ENCODE measurements around the gene WNT2B.
"Not testable (repeated sequence)": the region's sequence is repeated elsewhere in the genome, so short reads cannot be mapped to it uniquely, and the experiment has no call there.

WNT2B gene

DNA sequence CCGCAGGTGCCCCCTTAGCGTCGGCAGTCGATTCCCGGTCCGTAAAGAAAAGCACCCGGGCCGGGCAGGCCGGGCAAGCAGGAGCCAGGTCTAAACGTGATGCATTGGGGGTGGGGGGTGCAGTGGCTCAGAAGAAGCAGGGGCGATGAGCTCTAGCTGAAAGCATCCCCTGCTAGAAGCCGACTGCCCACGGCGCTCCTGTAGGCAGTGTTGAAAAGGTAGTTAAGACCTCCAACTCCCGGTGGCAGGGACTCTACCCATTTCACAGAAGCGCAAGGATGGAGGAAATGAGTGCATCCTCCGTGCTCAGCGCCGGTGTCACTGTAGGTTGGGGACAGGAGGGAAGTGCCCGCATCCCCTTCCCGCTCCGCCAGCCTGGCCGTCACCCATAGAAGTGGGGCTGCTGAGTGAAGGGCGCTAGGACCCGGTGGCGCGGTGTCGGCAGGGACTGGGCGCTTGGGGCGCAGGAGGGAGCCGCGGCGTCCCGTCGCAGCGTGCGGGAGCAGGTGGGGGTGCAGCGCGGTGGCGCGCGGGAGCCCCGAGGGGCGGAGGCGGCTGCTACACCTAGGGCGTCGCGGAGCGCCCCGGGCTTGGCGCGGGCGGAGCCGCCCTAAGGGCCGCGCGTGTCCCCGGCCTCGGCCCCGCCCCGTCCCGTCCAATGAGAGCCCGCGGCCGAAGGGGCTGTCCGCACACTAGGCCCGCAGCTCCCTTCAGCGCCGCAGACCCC, at the start of gene WNT2B:
Gene WNT2B, plus strand, starts transcription at position 688 of the 727 bp plus-strand sequence. CDS start 298 bp downstream, outside the sequence.
- Histone ChIP-seq H3K27me3 (ENCODE audit: control insufficient read depth, insufficient read depth, low read length) (peaks cover 91% of the 10 kb centered on the region), H3K4me3 (ENCODE audit: low read depth, low read length) (peak within 1 kb of the TSS; percentile 93), H3K9me3 (ENCODE audit: control insufficient read depth, insufficient read depth, low read length) (no peaks in the 10 kb centered on the region), H3K9ac (ENCODE audit: low read depth, low read length) (no peak within 1 kb of the TSS), H3K4me1 (ENCODE audit: control insufficient read depth, insufficient read depth, low read length) (peaks cover 9% of the 10 kb centered on the region), H3K36me3 (ENCODE audit: control insufficient read depth, insufficient read depth, low read length) (no peaks in the 10 kb centered on the region)

DNA sequence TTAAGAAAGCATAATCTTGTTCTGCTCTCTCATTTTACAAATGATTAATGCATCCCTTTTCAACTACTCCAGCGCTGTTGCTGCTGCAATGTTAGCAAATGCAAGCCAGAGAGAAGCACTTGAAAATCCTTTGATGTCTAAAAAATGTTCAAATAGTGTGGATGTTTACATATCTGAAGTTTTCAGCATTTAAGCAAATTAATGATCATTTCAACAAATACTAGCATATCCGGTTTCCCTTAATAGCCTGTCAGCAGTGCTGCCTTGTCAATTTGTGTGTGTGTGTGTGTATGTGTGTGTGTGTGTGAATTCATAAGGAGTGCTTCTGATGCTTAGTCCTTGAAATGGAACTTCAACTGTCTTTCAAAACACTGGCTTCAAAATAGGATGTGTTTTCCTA, 48.1 kb upstream of the WNT2B start:
- Histone ChIP-seq H3K36me3 (ENCODE audit: control insufficient read depth, insufficient read depth, low read length) (peaks cover 12% of the 10 kb centered on the region), H3K9ac (ENCODE audit: low read depth, low read length) (no peak overlapping the region), H3K4me3 (ENCODE audit: low read depth, low read length) (no peak overlapping the region), H3K4me1 (ENCODE audit: control insufficient read depth, insufficient read depth, low read length) (peaks cover 15% of the 10 kb centered on the region), H3K27me3 (ENCODE audit: control insufficient read depth, insufficient read depth, low read length) (peaks cover 10% of the 10 kb centered on the region), H3K9me3 (ENCODE audit: control insufficient read depth, insufficient read depth, low read length) (no peaks in the 10 kb centered on the region)

- Histone ChIP-seq H3K9me3 (ENCODE audit: control insufficient read depth, insufficient read depth, low read length) (no peaks in the 10 kb centered on the region), H3K27me3 (ENCODE audit: control insufficient read depth, insufficient read depth, low read length) (peaks cover 15% of the 10 kb centered on the region), H3K36me3 (ENCODE audit: control insufficient read depth, insufficient read depth, low read length) (peaks cover 9% of the 10 kb centered on the region), H3K4me3 (ENCODE audit: low read depth, low read length) (no peak overlapping the region), H3K4me1 (ENCODE audit: control insufficient read depth, insufficient read depth, low read length) (peaks cover 19% of the 10 kb centered on the region), H3K9ac (ENCODE audit: low read depth, low read length) (no peak overlapping the region)
These were observed 47.4 kb upstream of the WNT2B start for GRCh38 chr1:112461200-112461871.

GRCh38 chr1:112462953-112463279, 45.8 kb upstream of the WNT2B start:
- H3K36me3 ChIP-seq (ENCODE audit: control insufficient read depth, insufficient read depth, low read length), result no peaks in the 10 kb centered on the region
- peaks cover 19% of the 10 kb centered on the region for H3K4me1 ChIP-seq (ENCODE audit: control insufficient read depth, insufficient read depth, low read length)
- H3K27me3 ChIP-seq (ENCODE audit: control insufficient read depth, insufficient read depth, low read length), result peaks cover 30% of the 10 kb centered on the region
- no peaks in the 10 kb centered on the region for H3K9me3 ChIP-seq (ENCODE audit: control insufficient read depth, insufficient read depth, low read length)
- H3K4me3 ChIP-seq (ENCODE audit: low read depth, low read length), result no peak overlapping the region
- no peak overlapping the region for H3K9ac ChIP-seq (ENCODE audit: low read depth, low read length)

DNA sequence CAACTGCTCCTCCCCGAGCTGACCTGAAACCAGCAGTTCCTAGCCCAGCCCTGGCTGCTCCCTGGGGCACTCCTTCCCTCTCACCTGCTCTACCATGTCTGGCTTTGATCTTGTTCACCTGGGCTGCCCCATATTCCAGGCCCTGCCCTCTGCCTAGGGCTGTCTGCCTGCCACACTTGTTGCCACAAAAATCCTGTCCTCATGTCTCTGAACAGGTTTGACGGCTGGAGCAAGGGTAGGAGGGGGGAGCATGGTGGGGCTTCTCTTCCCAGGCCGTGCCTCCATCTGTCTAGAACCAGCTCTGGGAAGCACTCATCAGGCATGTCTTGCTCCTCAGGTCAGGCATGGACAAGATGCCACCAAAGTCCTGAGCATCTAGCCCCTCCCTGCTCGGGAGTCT, 44.3 kb upstream of the WNT2B start:
- H3K9me3 ChIP-seq (ENCODE audit: control insufficient read depth, insufficient read depth, low read length), result no peaks in the 10 kb centered on the region
- no peak overlapping the region for H3K9ac ChIP-seq (ENCODE audit: low read depth, low read length)
- peaks cover 31% of the 10 kb centered on the region for H3K27me3 ChIP-seq (ENCODE audit: control insufficient read depth, insufficient read depth, low read length)
- no peak overlapping the region for H3K4me3 ChIP-seq (ENCODE audit: low read depth, low read length)
- H3K36me3 ChIP-seq (ENCODE audit: control insufficient read depth, insufficient read depth, low read length), result no peaks in the 10 kb centered on the region
- peaks cover 19% of the 10 kb centered on the region for H3K4me1 ChIP-seq (ENCODE audit: control insufficient read depth, insufficient read depth, low read length)

GRCh38 chr1:112465122-112465521, 43.6 kb upstream of the WNT2B start:
- H3K9ac ChIP-seq (ENCODE audit: low read depth, low read length), result no peak overlapping the region
- H3K4me3 ChIP-seq (ENCODE audit: low read depth, low read length), result no peak overlapping the region
- H3K27me3 ChIP-seq (ENCODE audit: control insufficient read depth, insufficient read depth, low read length), result peaks cover 31% of the 10 kb centered on the region
- H3K36me3 ChIP-seq (ENCODE audit: control insufficient read depth, insufficient read depth, low read length), result no peaks in the 10 kb centered on the region
- H3K9me3 ChIP-seq (ENCODE audit: control insufficient read depth, insufficient read depth, low read length), result no peaks in the 10 kb centered on the region
- H3K4me1 ChIP-seq (ENCODE audit: control insufficient read depth, insufficient read depth, low read length), result peaks cover 18% of the 10 kb centered on the region

GRCh38 chr1:112466078-112466660, 42.6 kb upstream of the WNT2B start:
- Histone ChIP-seq H3K27me3 (ENCODE audit: control insufficient read depth, insufficient read depth, low read length) (peaks cover 31% of the 10 kb centered on the region), H3K9ac (ENCODE audit: low read depth, low read length) (no peak overlapping the region), H3K36me3 (ENCODE audit: control insufficient read depth, insufficient read depth, low read length) (no peaks in the 10 kb centered on the region), H3K4me1 (ENCODE audit: control insufficient read depth, insufficient read depth, low read length) (peaks cover 16% of the 10 kb centered on the region), H3K9me3 (ENCODE audit: control insufficient read depth, insufficient read depth, low read length) (no peaks in the 10 kb centered on the region), H3K4me3 (ENCODE audit: low read depth, low read length) (peak overlapping the region; percentile 43)

- H3K4me3 ChIP-seq (ENCODE audit: low read depth, low read length); H3K4me1 ChIP-seq (ENCODE audit: control insufficient read depth, insufficient read depth, low read length); H3K9me3 ChIP-seq (ENCODE audit: control insufficient read depth, insufficient read depth, low read length); H3K9ac ChIP-seq (ENCODE audit: low read depth, low read length); H3K36me3 ChIP-seq (ENCODE audit: control insufficient read depth, insufficient read depth, low read length): not testable (repeated sequence)
- H3K27me3 ChIP-seq (ENCODE audit: control insufficient read depth, insufficient read depth, low read length), result peaks cover 24% of the 10 kb centered on the region
These were observed 38.4 kb upstream of the WNT2B start for GRCh38 chr1:112470324-112470723.

GRCh38 chr1:112470966-112471365, 37.8 kb upstream of the WNT2B start:
- H3K9ac ChIP-seq (ENCODE audit: low read depth, low read length), result no peak overlapping the region
- H3K36me3 ChIP-seq (ENCODE audit: control insufficient read depth, insufficient read depth, low read length), result no peaks in the 10 kb centered on the region
- no peaks in the 10 kb centered on the region for H3K9me3 ChIP-seq (ENCODE audit: control insufficient read depth, insufficient read depth, low read length)
- peaks cover under 1% of the 10 kb centered on the region for H3K4me1 ChIP-seq (ENCODE audit: control insufficient read depth, insufficient read depth, low read length)
- H3K4me3 ChIP-seq (ENCODE audit: low read depth, low read length), result no peak overlapping the region
- peaks cover 17% of the 10 kb centered on the region for H3K27me3 ChIP-seq (ENCODE audit: control insufficient read depth, insufficient read depth, low read length)

DNA sequence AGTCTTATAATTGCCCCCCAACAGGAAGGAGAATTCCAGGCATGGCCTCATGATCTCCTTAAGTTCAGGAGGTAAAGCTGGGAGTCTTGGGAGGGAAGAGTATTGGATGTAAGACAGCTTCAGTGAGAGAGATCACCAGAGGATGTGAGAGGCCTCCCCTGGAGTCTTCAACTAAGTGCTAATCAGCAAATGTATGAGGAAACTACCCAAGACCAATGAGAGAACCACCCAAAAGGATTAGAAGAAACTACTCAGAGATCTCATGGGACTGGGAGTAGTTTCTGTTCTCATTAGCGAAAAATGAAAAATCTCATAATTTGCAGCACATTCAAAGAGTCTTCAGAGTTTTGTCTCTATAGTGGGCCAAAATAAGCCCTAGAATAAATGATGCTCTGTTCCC, 36.6 kb upstream of the WNT2B start:
- Histone ChIP-seq H3K36me3 (ENCODE audit: control insufficient read depth, insufficient read depth, low read length) (no peaks in the 10 kb centered on the region), H3K9me3 (ENCODE audit: control insufficient read depth, insufficient read depth, low read length) (no peaks in the 10 kb centered on the region), H3K4me3 (ENCODE audit: low read depth, low read length) (no peak overlapping the region), H3K4me1 (ENCODE audit: control insufficient read depth, insufficient read depth, low read length) (no peaks in the 10 kb centered on the region), H3K27me3 (ENCODE audit: control insufficient read depth, insufficient read depth, low read length) (peaks cover 9% of the 10 kb centered on the region), H3K9ac (ENCODE audit: low read depth, low read length) (no peak overlapping the region)

DNA sequence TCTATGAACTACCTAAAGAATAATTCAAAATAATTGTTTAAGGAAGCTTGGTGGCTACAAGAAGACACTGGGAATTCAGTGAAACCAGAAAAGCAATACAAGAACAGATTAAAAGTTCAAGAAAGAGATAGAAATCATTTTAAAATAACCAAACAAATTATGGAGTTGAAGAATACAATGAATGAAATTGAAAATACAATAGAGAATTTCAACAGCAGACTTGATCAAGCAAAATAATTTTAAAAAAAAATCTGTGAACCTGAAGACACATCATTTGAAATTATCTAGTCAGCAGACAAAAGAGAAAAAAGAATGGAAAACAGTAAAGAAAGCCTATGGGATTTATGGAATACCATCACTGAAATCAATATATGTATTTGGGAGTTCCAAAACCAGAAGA, 31.2 kb upstream of the WNT2B start:
- Histone ChIP-seq H3K4me3 (ENCODE audit: low read depth, low read length) (no peak overlapping the region), H3K9me3 (ENCODE audit: control insufficient read depth, insufficient read depth, low read length) (no peaks in the 10 kb centered on the region), H3K36me3 (ENCODE audit: control insufficient read depth, insufficient read depth, low read length) (no peaks in the 10 kb centered on the region), H3K4me1 (ENCODE audit: control insufficient read depth, insufficient read depth, low read length) (no peaks in the 10 kb centered on the region), H3K27me3 (ENCODE audit: control insufficient read depth, insufficient read depth, low read length) (no peaks in the 10 kb centered on the region), H3K9ac (ENCODE audit: low read depth, low read length) (no peak overlapping the region)

- no peaks in the 10 kb centered on the region for H3K9me3 ChIP-seq (ENCODE audit: control insufficient read depth, insufficient read depth, low read length)
- no peaks in the 10 kb centered on the region for H3K27me3 ChIP-seq (ENCODE audit: control insufficient read depth, insufficient read depth, low read length)
- H3K36me3 ChIP-seq (ENCODE audit: control insufficient read depth, insufficient read depth, low read length), result no peaks in the 10 kb centered on the region
- H3K4me3 ChIP-seq (ENCODE audit: low read depth, low read length), result no peak overlapping the region
- H3K9ac ChIP-seq (ENCODE audit: low read depth, low read length), result no peak overlapping the region
- no peaks in the 10 kb centered on the region for H3K4me1 ChIP-seq (ENCODE audit: control insufficient read depth, insufficient read depth, low read length)
These were observed 30.5 kb upstream of the WNT2B start for GRCh38 chr1:112478314-112478713.

Data from iPS-15b (cell line).